Activated naive CD8-positive, alpha-beta T cell treated with anti-CD3 and anti-CD28 coated beads for 36 hours (primary cell): ENCODE measurements around the gene PCED1B. TPM values are rescaled to one million over a fixed set of nuclear protein-coding genes. Genes with fewer than 3 reads are reported as not detected.
"Not testable (repeated sequence)": the region's sequence is repeated elsewhere in the genome, so short reads cannot be mapped to it uniquely, and the experiment has no call there.

ENCODE experiments used
- DNase-seq: peaks from one replicate; pipeline ENCODE4 v3.0.0; 2021
- H3K27ac Mint-ChIP-seq: one replicate; pipeline ENCODE4 v1.8.0; 2022; ENCODE audit warnings: mild to moderate bottlenecking, moderate library complexity, mixed read lengths
- H3K27me3 Mint-ChIP-seq: one replicate; pipeline ENCODE4 v1.8.0; 2022; ENCODE audit warnings: mild to moderate bottlenecking, mixed read lengths
- H3K36me3 Mint-ChIP-seq: one replicate; pipeline ENCODE4 v1.8.0; 2021; ENCODE audit warnings: mild to moderate bottlenecking, mixed read lengths
- H3K4me1 Mint-ChIP-seq: one replicate; pipeline ENCODE4 v1.8.0; 2021; ENCODE audit warnings: mixed read lengths
- H3K4me3 Mint-ChIP-seq: one replicate; pipeline ENCODE4 v1.8.0; 2022; ENCODE audit warnings: mild to moderate bottlenecking, moderate library complexity, mixed read lengths
- H3K9me3 Mint-ChIP-seq: one replicate; pipeline ENCODE4 v1.8.0; 2022; ENCODE audit warnings: mixed read lengths
- total RNA-seq, 2 experiments: library from RNA; stranded (reverse); gene quantifications; one replicate each; pipeline ENCODE4 v1.2.3, GENCODE V29; 2021

PCED1B gene
- total RNA-seq, 2 experiments from 2014 or later, result 117 TPM

DNA sequence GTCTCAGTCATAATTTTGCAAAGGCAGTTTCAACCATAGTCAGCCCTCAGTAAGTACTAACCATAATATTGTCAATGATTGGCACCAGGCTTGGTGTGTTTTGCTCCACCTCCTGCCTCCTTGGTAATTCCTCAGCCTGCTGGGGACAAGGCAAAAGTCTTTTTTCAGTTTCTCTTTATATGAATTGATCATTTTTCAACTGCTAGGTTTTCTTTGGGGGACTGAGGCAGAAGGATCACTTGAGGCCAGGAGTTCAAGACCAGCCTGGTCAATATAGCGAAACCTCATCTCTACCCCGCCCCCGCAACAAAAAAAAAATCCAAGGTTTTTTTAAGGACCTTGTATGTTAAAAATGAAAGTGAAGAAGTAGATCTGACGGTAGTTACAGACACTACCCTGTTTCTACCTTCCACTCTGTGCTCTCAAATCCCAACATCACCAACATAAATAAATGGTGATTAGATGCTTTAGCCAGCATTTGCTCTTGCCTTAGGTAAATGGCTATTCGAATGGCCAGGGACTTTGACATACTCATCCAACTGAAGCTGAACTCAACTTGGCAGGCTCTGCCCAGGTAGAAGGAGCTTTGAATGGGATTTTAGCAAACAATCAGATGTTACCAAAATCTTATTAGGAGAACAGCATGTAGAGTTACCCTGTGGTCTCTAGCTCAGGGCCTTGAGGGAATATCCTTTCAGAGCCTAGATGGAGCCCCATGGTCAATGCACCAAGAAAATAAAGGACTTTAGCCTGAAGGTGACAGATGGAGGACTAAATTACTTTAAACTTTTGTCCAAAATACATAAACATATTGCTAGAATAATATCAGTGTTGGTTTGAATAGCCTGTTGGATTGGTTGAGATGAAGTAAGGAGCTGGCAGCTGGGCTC is 127.3 kb downstream of the PCED1B start:
- Mint-ChIP-seq H3K27me3 (no peaks in the 10 kb centered on the region), H3K4me1 (peaks cover 73% of the 10 kb centered on the region), H3K9me3 (peaks cover 3% of the 10 kb centered on the region), H3K4me3 (peak overlapping the region; percentile 100), H3K36me3 (peaks cover 76% of the 10 kb centered on the region), H3K27ac (peak overlapping the region; percentile 100)
- DNase-seq, result no peak

DNA sequence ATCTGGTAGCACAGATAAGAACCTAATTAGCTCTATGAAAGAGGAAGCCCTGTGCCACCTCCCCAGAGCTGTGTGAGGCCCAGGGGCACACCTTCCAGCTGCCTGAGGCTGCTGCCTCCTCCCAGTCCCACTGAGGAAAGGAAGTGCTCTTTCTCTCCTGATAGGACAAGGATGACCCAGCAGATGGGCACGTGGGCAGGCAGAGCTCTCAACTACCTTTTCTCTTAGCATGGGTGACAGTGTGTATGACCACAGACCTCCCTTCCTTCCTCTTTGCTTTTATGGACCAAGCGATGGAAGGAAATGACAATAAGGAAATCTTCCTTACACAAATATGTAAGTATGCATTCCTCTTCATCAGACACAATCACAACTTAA is 127.9 kb downstream of the PCED1B start:
- Mint-ChIP-seq H3K9me3 (peaks cover 3% of the 10 kb centered on the region), H3K36me3 (peaks cover 78% of the 10 kb centered on the region), H3K27ac (peak overlapping the region; percentile 100), H3K27me3 (no peaks in the 10 kb centered on the region), H3K4me1 (peaks cover 73% of the 10 kb centered on the region), H3K4me3 (peak overlapping the region; percentile 100)
- peak; percentile 58 for DNase-seq

DNA sequence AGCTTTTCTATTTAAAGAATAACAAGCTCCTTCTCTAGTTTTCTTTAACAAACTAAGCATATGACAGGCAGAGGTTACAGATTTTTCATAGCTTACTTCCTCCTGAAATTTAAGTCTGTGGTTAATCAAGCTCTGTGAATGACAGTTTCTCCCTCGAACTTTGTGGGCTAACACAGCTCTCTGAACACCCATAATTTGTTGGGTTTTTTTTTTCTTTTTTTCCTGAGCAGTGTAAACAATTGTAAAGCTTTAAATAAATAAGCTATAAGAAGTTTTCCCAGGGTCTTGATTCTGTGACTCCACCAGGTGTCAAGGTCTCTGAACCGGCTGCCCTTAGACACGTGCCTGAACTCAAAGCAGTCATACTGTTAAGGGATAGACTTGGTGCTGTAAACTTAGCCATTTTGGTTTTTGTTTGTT is 128.4 kb downstream of the PCED1B start:
- Mint-ChIP-seq H3K36me3 (peaks cover 83% of the 10 kb centered on the region), H3K9me3 (peaks cover 3% of the 10 kb centered on the region), H3K27me3 (no peaks in the 10 kb centered on the region), H3K4me1 (peaks cover 72% of the 10 kb centered on the region), H3K27ac (peak overlapping the region; percentile 100), H3K4me3 (peak overlapping the region; percentile 100)
- no peak for DNase-seq

DNA sequence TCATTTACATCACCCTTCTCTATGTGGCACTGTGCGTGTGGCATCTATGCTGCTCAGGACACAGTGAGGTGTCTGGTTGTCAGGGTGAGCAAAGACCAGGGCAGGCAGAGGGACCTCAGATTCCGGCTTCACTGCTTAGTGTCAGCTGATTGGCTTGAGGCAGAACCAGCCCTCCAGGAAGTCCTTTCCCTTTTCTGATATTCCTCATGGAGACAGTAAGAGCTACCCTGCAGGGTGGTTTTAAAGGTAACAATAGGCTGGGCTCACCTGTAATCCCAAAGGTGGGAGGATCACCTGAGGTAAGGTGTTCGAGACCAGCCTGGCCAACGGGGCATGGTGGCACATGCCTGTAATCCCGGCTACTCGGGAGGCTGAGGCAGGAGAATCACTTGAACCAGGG is 129.6 kb downstream of the PCED1B start:
- H3K27ac Mint-ChIP-seq, result peak overlapping the region; percentile 100
- peaks cover 87% of the 10 kb centered on the region for H3K36me3 Mint-ChIP-seq
- H3K27me3 Mint-ChIP-seq, result no peaks in the 10 kb centered on the region
- H3K4me3 Mint-ChIP-seq, result peak overlapping the region; percentile 100
- DNase-seq, result no peak
- H3K9me3 Mint-ChIP-seq, result peaks cover 3% of the 10 kb centered on the region
- peaks cover 73% of the 10 kb centered on the region for H3K4me1 Mint-ChIP-seq

DNA sequence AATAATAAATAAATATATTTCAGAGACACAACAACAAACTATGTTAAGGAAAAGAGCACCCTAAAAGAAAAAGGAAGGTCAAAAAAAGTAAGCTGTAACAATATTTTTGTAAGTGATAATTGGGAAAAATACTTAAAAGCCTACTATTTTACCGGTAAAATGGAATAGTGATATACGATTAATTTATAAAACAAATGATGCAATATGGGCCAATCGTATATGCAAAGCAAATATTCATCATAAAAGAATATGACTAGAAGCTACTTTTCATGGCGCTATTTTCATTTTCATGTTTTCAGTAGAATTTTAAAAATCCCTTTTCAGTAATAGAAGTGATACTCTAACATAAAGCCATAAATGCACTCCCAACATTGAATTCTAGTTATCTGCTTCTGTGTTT is 131.4 kb downstream of the PCED1B start:
- DNase-seq, result no peak
- peak overlapping the region; percentile 100 for H3K27ac Mint-ChIP-seq
- peaks cover 87% of the 10 kb centered on the region for H3K36me3 Mint-ChIP-seq
- peak overlapping the region; percentile 100 for H3K4me3 Mint-ChIP-seq
- H3K27me3 Mint-ChIP-seq, result no peaks in the 10 kb centered on the region
- H3K4me1 Mint-ChIP-seq, result peaks cover 70% of the 10 kb centered on the region
- no peaks in the 10 kb centered on the region for H3K9me3 Mint-ChIP-seq

DNA sequence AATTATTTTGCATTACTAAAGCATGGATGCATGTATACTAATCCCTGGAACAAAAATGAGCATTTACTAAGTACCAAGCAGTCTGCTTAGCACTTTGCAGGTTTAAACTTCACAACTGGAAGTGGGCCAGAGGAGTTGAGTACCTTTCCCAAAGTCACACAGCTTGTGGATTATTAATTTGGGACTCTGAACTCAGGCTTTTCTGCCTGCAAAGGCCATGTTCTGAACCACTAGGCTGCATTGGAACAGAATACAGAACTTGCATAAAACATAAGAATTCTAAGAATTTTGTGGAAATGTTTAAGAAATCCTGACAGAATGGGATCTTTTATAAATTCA is 133.2 kb downstream of the PCED1B start:
- DNase-seq, result no peak
- Mint-ChIP-seq H3K27me3 (no peaks in the 10 kb centered on the region), H3K4me1 (peaks cover 53% of the 10 kb centered on the region), H3K4me3 (peak overlapping the region; percentile 100), H3K36me3 (peaks cover 86% of the 10 kb centered on the region), H3K27ac (peak overlapping the region; percentile 100), H3K9me3 (no peaks in the 10 kb centered on the region)

DNA sequence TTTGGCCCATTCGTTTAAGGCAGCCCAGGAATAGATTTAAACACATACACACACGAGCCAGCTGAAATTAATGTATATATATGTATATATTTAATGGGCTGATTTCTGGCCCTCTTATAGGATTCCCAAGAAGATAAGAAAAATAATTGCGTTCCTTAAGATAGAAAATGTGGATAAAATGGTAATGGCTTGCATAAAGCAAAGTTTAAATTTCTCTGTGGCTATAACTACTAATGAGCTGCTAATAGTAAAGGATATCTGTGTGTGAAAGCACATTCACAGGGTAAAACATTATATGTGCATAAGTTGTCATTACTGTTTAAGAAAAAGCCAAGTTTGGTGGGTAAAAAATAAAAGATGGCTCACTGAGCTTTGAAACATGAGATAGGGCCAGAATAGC is 134.0 kb downstream of the PCED1B start:
- no peak for DNase-seq
- peak overlapping the region; percentile 100 for H3K27ac Mint-ChIP-seq
- H3K36me3 Mint-ChIP-seq, result peaks cover 87% of the 10 kb centered on the region
- H3K4me3 Mint-ChIP-seq, result peak overlapping the region; percentile 100
- no peaks in the 10 kb centered on the region for H3K9me3 Mint-ChIP-seq
- H3K4me1 Mint-ChIP-seq, result peaks cover 48% of the 10 kb centered on the region
- H3K27me3 Mint-ChIP-seq, result no peaks in the 10 kb centered on the region

DNA sequence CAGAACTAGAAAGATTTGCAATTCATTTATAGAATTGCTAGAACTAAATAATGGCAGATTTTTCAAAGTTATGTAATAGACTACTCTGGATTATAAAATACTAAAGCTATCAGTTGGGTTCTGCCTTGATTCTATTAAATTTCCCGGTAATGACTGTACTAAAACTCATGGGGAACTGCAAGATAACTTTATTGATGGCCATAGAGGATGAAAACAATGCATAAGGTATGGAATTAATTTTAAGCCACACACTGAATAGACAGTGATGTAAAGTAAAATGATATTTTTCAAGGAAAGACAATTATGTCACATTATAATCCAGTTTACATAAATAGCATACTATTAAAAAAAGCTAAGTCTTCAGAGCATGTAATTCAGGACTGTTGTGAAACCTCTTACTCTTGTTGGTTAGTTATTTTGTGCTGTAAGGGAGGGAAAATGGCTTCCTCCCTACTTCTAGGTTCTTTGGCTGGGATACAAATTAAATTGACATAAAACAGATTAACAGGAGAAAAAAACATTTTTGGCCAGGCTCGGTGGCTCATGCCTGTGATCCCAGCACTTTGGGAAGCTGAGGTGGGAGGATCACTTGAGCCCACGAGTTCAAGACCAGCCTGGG is 134.7 kb downstream of the PCED1B start:
- peaks cover 42% of the 10 kb centered on the region for H3K4me1 Mint-ChIP-seq
- peak overlapping the region; percentile 100 for H3K27ac Mint-ChIP-seq
- peaks cover 86% of the 10 kb centered on the region for H3K36me3 Mint-ChIP-seq
- no peaks in the 10 kb centered on the region for H3K9me3 Mint-ChIP-seq
- peak overlapping the region; percentile 100 for H3K4me3 Mint-ChIP-seq
- no peaks in the 10 kb centered on the region for H3K27me3 Mint-ChIP-seq
- DNase-seq, result no peak

DNA sequence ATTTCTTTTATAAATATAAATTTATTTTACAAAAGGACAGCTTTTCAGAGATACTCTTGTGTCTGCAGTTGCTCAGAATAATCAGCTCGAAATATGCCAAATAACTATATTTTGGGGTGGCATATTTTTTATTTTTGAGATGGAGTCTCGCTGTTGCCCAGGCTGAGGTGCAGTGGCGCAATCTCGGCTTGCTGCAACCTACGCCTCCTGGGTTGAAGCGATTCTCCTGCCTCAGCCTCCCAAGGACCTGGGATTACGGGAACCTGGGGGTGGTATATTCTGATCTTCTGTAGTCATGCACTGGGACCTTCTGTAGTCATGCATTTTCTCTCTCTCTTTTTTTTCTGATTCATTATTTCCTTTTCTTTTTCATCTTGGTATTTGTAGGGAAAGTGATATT is 135.3 kb downstream of the PCED1B start:
- Mint-ChIP-seq H3K27ac (peak overlapping the region; percentile 100), H3K4me1 (peaks cover 39% of the 10 kb centered on the region), H3K4me3 (peak overlapping the region; percentile 100), H3K36me3 (peaks cover 85% of the 10 kb centered on the region), H3K27me3 (no peaks in the 10 kb centered on the region), H3K9me3 (no peaks in the 10 kb centered on the region)
- DNase-seq, result no peak

DNA sequence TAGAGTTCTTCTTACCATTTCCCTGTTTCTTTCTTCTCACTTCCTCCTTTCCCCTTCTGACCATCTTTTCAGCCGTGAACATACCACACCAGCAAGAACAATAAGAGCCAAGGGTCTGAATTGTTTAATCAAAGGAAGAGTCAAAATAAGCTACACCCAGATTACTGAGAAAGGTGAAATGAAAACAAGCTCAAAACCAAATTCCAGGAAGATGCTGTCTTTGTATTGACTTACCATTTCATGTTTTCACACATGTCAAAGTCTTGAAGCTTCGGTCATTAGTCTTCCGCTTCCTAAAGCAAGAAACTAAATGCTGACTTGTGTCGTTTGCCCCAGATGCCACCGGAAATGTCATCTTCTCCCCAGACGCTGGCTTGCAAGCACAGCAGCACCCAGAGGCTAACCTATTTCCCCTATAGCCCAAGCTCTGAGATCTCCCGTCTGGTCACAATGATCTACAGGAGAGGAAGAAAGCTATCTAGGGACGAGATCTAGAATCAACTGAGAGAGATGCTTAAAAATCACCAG is 136.8 kb downstream of the PCED1B start:
- Mint-ChIP-seq H3K36me3 (peaks cover 83% of the 10 kb centered on the region), H3K4me3 (peak overlapping the region; percentile 100), H3K9me3 (no peaks in the 10 kb centered on the region), H3K4me1 (peaks cover 36% of the 10 kb centered on the region), H3K27ac (peak overlapping the region; percentile 100), H3K27me3 (no peaks in the 10 kb centered on the region)
- DNase-seq, result peak; percentile 73

DNA sequence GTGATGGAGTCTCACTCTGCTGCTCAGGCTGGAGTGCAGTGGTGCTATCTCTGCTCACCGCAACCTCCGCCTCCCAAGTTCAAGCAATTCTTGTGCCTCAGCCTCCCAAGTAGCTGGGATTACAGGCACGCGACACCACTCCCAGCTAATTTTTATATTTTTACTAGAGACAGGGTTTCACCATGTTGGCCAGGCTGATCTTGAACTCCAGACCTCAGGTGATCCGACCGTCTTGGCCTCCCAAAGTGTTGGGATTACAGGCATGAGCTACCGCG is 138.1 kb downstream of the PCED1B start:
- peak overlapping the region; percentile 100 for H3K4me3 Mint-ChIP-seq
- peaks cover 40% of the 10 kb centered on the region for H3K4me1 Mint-ChIP-seq
- DNase-seq, H3K9me3 Mint-ChIP-seq, H3K27me3 Mint-ChIP-seq: not testable (repeated sequence)
- peaks cover 85% of the 10 kb centered on the region for H3K36me3 Mint-ChIP-seq
- peak overlapping the region; percentile 100 for H3K27ac Mint-ChIP-seq

DNA sequence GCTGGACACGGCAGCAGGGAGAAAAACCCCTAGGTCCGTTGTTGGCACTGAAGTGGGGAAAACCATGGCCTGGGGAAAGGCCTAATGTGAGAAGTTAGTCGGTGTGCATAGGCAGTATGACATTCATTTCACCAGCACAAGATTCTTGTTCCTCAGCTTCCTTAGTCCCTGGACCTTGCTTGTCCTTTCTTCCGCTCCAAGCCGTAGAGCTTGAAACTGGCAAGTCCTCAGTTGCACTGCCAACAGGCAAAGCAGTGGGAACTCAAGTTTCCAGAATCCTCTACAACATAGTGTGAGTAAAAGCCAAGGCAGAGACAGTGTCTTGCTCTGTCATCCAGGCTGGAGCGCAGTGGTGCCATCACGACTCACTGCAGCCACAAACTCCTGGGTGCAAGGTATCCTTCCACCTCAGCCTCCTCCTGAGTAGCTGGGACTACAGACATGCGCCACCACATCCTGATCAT is 138.8 kb downstream of the PCED1B start:
- peak overlapping the region; percentile 100 for H3K27ac Mint-ChIP-seq
- H3K27me3 Mint-ChIP-seq, result no peaks in the 10 kb centered on the region
- DNase-seq, result peak; percentile 58
- no peaks in the 10 kb centered on the region for H3K9me3 Mint-ChIP-seq
- peak overlapping the region; percentile 100 for H3K4me3 Mint-ChIP-seq
- peaks cover 43% of the 10 kb centered on the region for H3K4me1 Mint-ChIP-seq
- H3K36me3 Mint-ChIP-seq, result peaks cover 85% of the 10 kb centered on the region

DNA sequence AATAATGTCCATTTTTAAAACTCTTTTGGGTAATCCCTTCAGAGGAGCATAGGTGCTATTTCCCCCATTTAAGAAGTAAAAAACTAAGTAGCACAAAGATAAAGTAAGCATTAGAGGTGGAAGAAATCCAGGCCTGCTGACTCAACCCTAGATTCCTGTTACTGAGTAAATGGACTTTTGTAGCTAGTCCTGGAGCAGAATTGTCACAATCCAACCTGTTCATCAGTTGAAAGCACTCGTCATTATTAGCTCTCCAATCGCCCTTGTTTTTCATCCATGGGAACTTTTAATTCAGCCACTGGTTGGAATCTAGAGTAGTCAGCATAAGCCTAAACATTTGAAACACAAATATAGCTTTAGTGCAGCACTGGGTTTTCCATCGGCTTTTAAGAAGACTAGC is 139.8 kb downstream of the PCED1B start:
- no peaks in the 10 kb centered on the region for H3K9me3 Mint-ChIP-seq

DNA sequence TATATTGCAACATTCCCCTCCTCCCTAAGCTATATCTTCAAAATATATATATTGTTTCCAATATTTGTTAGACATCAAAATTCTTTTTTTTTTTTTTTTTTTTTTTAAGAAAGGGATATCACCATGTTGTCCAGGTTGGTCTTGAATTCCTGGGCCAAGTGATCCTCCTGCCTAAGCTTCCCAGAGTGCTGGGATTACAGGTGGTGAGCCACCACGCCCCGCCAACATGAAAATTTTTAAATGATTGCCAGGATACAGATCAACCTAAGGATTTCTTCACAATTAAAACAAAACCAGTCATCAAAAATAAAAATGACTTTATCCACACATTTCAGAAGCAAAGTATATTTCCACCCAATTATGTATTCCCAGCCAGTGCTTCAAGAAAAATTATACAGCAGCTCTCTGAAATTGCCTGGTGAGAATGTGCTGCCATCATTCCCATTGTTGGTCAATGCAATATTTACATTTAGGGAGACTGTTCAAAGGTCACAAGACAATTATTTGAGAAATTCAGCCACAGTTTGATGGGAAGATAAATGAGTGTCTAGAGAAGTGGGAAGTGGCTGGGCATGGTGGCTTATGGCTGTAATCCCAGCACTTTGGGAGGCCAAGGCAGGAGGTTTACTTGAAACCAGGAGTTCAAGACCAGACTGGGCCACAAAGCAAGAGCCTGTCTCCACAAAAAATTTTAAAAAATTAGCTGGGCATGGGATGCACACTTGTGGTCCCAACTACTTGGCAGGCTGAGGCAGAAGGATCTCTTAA is 142.0 kb downstream of the PCED1B start:
- H3K4me1 Mint-ChIP-seq, result peaks cover 54% of the 10 kb centered on the region

More for the DNA sequence above, 139.8 kb downstream of the PCED1B start:
- Mint-ChIP-seq H3K4me3 (peak overlapping the region; percentile 100), H3K4me1 (peaks cover 46% of the 10 kb centered on the region), H3K27me3 (no peaks in the 10 kb centered on the region), H3K36me3 (peaks cover 81% of the 10 kb centered on the region), H3K27ac (peak overlapping the region; percentile 100)
- DNase-seq, result no peak

DNA sequence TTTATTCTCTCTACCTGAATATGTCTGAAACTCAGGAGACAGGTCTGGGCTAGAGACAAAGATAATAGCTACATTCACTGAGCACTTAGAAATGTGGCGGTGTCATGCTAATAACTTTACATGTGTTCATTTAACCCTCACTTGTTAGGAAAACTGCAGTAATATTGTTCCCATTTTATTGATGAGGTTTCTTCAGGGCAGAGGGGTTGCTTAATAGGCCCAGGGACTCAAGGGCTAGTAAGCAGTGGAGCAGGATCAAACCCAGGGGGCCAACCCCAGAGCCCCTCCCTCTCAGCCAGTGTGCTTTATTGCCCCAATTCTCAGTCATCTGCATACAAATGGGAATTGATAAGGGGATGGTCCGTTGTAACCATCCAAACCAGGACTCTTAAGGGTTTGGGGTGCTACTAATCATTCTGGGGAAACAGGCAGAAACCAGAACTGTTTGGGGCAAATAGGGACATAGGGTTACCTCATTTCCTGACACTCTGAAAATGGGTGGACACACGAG is 143.2 kb downstream of the PCED1B start:
- H3K27ac Mint-ChIP-seq, result peak overlapping the region; percentile 96
- peaks cover 60% of the 10 kb centered on the region for H3K4me1 Mint-ChIP-seq
- no peak for DNase-seq
- no peaks in the 10 kb centered on the region for H3K27me3 Mint-ChIP-seq
- H3K4me3 Mint-ChIP-seq, result peak overlapping the region; percentile 89
- no peaks in the 10 kb centered on the region for H3K9me3 Mint-ChIP-seq
- H3K36me3 Mint-ChIP-seq, result peaks cover 79% of the 10 kb centered on the region

More for the DNA sequence above, 142.0 kb downstream of the PCED1B start:
- H3K27ac Mint-ChIP-seq, result peak overlapping the region; percentile 96
- DNase-seq, result no peak
- H3K27me3 Mint-ChIP-seq, result no peaks in the 10 kb centered on the region
- peak overlapping the region; percentile 89 for H3K4me3 Mint-ChIP-seq
- peaks cover 82% of the 10 kb centered on the region for H3K36me3 Mint-ChIP-seq
- no peaks in the 10 kb centered on the region for H3K9me3 Mint-ChIP-seq
